Tibial nerve (tissue), 4 donors: ENCODE results near the gene BAIAP2L2.

Experiments used
- EP300 ChIP-seq, 2 donors: sonication (generic); formaldehyde crosslinking; IDR thresholded peaks; one replicate each; pipeline ENCODE4 v1.6.1; 2017; ENCODE audit warnings: antibody characterized with exemption in 2 of 2, mild to moderate bottlenecking in 1 of 2
- POLR2A ChIP-seq, 2 donors: fragments of 450-650 bp; IDR thresholded peaks; one replicate each; pipeline ENCODE4 v1.6.1; 2017; ENCODE audit warnings: antibody characterized with exemption in 2 of 2, mild to moderate bottlenecking in 2 of 2, moderate library complexity in 2 of 2
- TF ChIP-seq, protein P1 (sequence below), 5 experiments: fragments of 200-600 bp in 3 of 5; fragments of 450-650 bp in 2 of 5; sonication (generic) in 3 of 5; IDR thresholded peaks; one replicate each; pipeline ENCODE4 v1.5.1; 2016 to 2019; ENCODE audit warnings: antibody characterized with exemption in 5 of 5, mild to moderate bottlenecking in 3 of 5, moderate library complexity in 2 of 5

DNA sequence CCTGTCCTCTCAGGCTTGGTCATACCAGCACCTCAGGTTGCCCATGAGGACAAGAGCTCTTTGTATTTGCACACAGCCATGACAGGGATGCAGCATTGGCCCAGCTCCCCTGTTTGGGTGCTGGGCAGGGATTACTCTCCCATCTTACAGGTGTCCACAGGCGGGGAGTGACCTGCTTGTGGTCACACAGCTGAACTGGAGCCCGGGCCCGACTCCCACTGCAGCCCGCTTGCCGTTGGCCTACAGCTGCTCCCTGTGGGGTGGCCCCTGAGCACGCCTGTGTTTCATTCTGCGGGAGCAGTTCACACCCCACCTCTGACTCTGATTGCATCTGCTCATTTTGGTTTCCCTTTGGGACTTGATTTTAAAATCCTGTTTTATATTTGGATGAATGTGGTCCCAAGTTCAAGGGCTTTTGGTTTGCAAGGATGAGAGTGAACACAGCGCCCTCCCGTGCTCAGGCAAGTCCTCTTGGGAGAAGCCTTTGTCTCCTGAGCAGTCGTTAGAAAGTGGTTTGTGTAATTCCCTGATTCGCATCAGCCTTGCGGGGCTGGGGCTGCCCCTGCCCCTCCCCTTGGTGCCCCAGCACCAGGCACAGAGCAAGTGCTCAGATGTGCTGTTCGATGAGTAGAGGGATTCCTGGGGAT is 44.0 kb downstream of the BAIAP2L2 start:
- TF ChIP-seq, protein P1, sequence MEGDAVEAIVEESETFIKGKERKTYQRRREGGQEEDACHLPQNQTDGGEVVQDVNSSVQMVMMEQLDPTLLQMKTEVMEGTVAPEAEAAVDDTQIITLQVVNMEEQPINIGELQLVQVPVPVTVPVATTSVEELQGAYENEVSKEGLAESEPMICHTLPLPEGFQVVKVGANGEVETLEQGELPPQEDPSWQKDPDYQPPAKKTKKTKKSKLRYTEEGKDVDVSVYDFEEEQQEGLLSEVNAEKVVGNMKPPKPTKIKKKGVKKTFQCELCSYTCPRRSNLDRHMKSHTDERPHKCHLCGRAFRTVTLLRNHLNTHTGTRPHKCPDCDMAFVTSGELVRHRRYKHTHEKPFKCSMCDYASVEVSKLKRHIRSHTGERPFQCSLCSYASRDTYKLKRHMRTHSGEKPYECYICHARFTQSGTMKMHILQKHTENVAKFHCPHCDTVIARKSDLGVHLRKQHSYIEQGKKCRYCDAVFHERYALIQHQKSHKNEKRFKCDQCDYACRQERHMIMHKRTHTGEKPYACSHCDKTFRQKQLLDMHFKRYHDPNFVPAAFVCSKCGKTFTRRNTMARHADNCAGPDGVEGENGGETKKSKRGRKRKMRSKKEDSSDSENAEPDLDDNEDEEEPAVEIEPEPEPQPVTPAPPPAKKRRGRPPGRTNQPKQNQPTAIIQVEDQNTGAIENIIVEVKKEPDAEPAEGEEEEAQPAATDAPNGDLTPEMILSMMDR (IDR thresholded peaks at IDR 0.05): no peak
- no peak for TF ChIP-seq POLR2A (IDR thresholded peaks at IDR 0.05)
- TF ChIP-seq EP300 (IDR thresholded peaks at IDR 0.05): peak in 1 of 2 donors; percentile 26
